IMR-90 (cell line): Measurements from ENCODE around the gene DIP2C. TPM values are rescaled to one million over a fixed set of nuclear protein-coding genes. Genes with fewer than 3 reads are reported as not detected.

Experiments used
- ATAC-seq: fragments of 200-7000 bp; cut with Tn5 transposase; 2 replicates; pipeline ENCODE4 v1.9.1; 2020; ENCODE audit warnings: low read depth, mild to moderate bottlenecking, moderate library complexity
- BruUV-seq: library from RNA; stranded (reverse); fragments of 400-500 nt; replicated peaks from 2 replicates; lab custom pipeline; 2021; lab: Mats Ljungman, UMichigan
- CTCF ChIA-PET: fragments of 300-600 bp; formaldehyde crosslinking; extraction: SDS; loops from one replicate; lab custom pipeline; 2021; ENCODE audit warnings: antibody characterized with exemption; lab: Yijun Ruan, JAX
- POLR2A ChIA-PET: fragments of 300-600 bp; sonication (Branson Sonifier 250); formaldehyde crosslinking; loops from one replicate; lab custom pipeline; 2022; ENCODE audit warnings: antibody characterized with exemption; ENCODE audit not compliant: unreplicated experiment; lab: Charles Lee
- DNase-seq: peaks from one replicate; pipeline ENCODE4 v3.0.0; 2013
- H2AFZ ChIP-seq: replicated peaks from 2 replicates; pipeline ENCODE3; 2013; ENCODE audit warnings: low read length, mild to moderate bottlenecking; ENCODE audit not compliant: poor library complexity
- H2AK5ac ChIP-seq: 2 replicates; pipeline ENCODE4 v1.6.1; 2013; ENCODE audit warnings: low read depth, low read length, inconsistent platforms
- H2AK9ac ChIP-seq: replicated peaks from 2 replicates; pipeline ENCODE3; 2013; ENCODE audit warnings: mild to moderate bottlenecking, low read depth, low read length, moderate library complexity; ENCODE audit not compliant: poor library complexity
- H2BK120ac ChIP-seq: 2 replicates; pipeline ENCODE4 v1.6.1; 2013; ENCODE audit warnings: low read depth, low read length, inconsistent platforms
- H2BK15ac ChIP-seq: 3 replicates; pipeline ENCODE4 v1.6.1; 2013; ENCODE audit warnings: low read depth, low read length, inconsistent platforms
- H2BK20ac ChIP-seq: 2 replicates; pipeline ENCODE4 v1.6.1; 2013; ENCODE audit warnings: low read depth, mild to moderate bottlenecking, inconsistent platforms, low read length, moderate library complexity
- H2BK5ac ChIP-seq: 2 replicates; pipeline ENCODE4 v1.6.1; 2013; ENCODE audit warnings: mild to moderate bottlenecking, low read depth, low read length, inconsistent platforms; ENCODE audit not compliant: poor library complexity, severe bottlenecking
- H3K14ac ChIP-seq: replicated peaks from 2 replicates; pipeline ENCODE4 v1.6.1; 2013; ENCODE audit warnings: low read depth, low read length, inconsistent platforms
- H3K18ac ChIP-seq: 2 replicates; pipeline ENCODE4 v1.6.1; 2013; ENCODE audit warnings: low read depth, low read length, control low read depth
- H3K23ac ChIP-seq: 2 replicates; pipeline ENCODE4 v1.6.1; 2013; ENCODE audit warnings: low read depth, low read length, inconsistent platforms
- H3K27ac ChIP-seq: 2 replicates; pipeline ENCODE4 v1.5.1; 2013; ENCODE audit warnings: mild to moderate bottlenecking, control low read depth, low read length; ENCODE audit not compliant: insufficient read depth
- H3K27me3 ChIP-seq: 2 replicates; pipeline ENCODE4 v1.6.1; 2013; ENCODE audit warnings: low read length; ENCODE audit not compliant: control insufficient read depth, insufficient read depth
- H3K36me3 ChIP-seq: 2 replicates; pipeline ENCODE4 v1.6.1; 2013; ENCODE audit warnings: low read length, mixed read lengths; ENCODE audit not compliant: control insufficient read depth, insufficient read depth
- H3K4ac ChIP-seq: 2 replicates; pipeline ENCODE4 v1.6.1; 2013; ENCODE audit warnings: low read depth, low read length, inconsistent platforms
- H3K4me1 ChIP-seq: 2 replicates; pipeline ENCODE4 v1.6.1; 2013; ENCODE audit warnings: low read length, mixed read lengths; ENCODE audit not compliant: control insufficient read depth, insufficient read depth
- H3K4me2 ChIP-seq: 2 replicates; pipeline ENCODE4 v1.6.1; 2013; ENCODE audit warnings: low read depth, mild to moderate bottlenecking, control low read depth, low read length, moderate library complexity
- H3K4me3 ChIP-seq: 2 replicates; pipeline ENCODE4 v1.5.1; 2013; ENCODE audit warnings: low read depth, mild to moderate bottlenecking, control low read depth, low read length, moderate library complexity; ENCODE audit not compliant: insufficient read depth
- H3K56ac ChIP-seq: 2 replicates; pipeline ENCODE4 v1.6.1; 2013; ENCODE audit warnings: low read length, inconsistent platforms; ENCODE audit not compliant: insufficient read depth; ENCODE audit errors: extremely low read depth
- H3K79me1 ChIP-seq, 2 experiments: 2 replicates each; pipeline ENCODE4 v1.6.1; 2013; ENCODE audit warnings: low read length in 2 of 2, inconsistent platforms in 1 of 2, low read depth in 1 of 2
- H3K9ac ChIP-seq: 2 replicates; pipeline ENCODE4 v1.6.1; 2013; ENCODE audit warnings: low read depth, low read length, control low read depth
- H3K9me1 ChIP-seq: 2 replicates; pipeline ENCODE4 v1.6.1; 2013; ENCODE audit warnings: low read length, inconsistent platforms; ENCODE audit not compliant: insufficient read depth
- H3K9me3 ChIP-seq: 2 replicates; pipeline ENCODE4 v1.6.1; 2013; ENCODE audit warnings: low read length; ENCODE audit not compliant: control insufficient read depth, insufficient read depth
- H4K20me1 ChIP-seq: 2 replicates; pipeline ENCODE4 v1.6.1; 2013; ENCODE audit warnings: low read length, inconsistent platforms; ENCODE audit not compliant: insufficient read depth
- H4K5ac ChIP-seq: 2 replicates; pipeline ENCODE4 v1.6.1; 2013; ENCODE audit warnings: mild to moderate bottlenecking, low read depth, low read length, control low read depth
- H4K8ac ChIP-seq, 2 experiments: 2 replicates each; pipeline ENCODE4 v1.6.1; 2013; ENCODE audit warnings: low read depth in 2 of 2, low read length in 2 of 2, control low read depth in 1 of 2, inconsistent platforms in 1 of 2
- H4K91ac ChIP-seq: 2 replicates; pipeline ENCODE4 v1.6.1; 2013; ENCODE audit warnings: low read depth, low read length, inconsistent platforms; ENCODE audit not compliant: insufficient read depth
- BHLHE40 ChIP-seq: fragments of 150-350 bp; IDR thresholded peaks from 2 replicates; pipeline ENCODE4 v1.6.1; 2016; ENCODE audit warnings: mild to moderate bottlenecking, low read depth, low read length
- CHD1 ChIP-seq: IDR thresholded peaks from 2 replicates; pipeline ENCODE4 v1.6.1; 2012; ENCODE audit warnings: low read depth, low read length, improper control_type of control experiment
- FOS ChIP-seq: fragments of 150-350 bp; IDR thresholded peaks from 2 replicates; pipeline ENCODE4 v1.6.1; 2016; ENCODE audit warnings: low read depth, low read length
- MAZ ChIP-seq: IDR thresholded peaks from 2 replicates; pipeline ENCODE4 v1.6.1; 2012; ENCODE audit warnings: low read depth, mild to moderate bottlenecking, low read length, improper control_type of control experiment, moderate library complexity, borderline replicate concordance
- MXI1 ChIP-seq: IDR thresholded peaks from 2 replicates; pipeline ENCODE4 v1.6.1; 2012; ENCODE audit warnings: low read depth, mild to moderate bottlenecking, low read length, moderate library complexity, borderline replicate concordance
- NFE2L2 ChIP-seq: fragments of 150-350 bp; IDR thresholded peaks from 2 replicates; pipeline ENCODE4 v1.6.1; 2016; ENCODE audit warnings: low read depth, mild to moderate bottlenecking, low read length
- POLR2A ChIP-seq: IDR thresholded peaks from 2 replicates; pipeline ENCODE4 v1.6.1; 2012; ENCODE audit warnings: mild to moderate bottlenecking, low read depth, low read length
- RAD21 ChIP-seq: IDR thresholded peaks from 2 replicates; pipeline ENCODE4 v1.6.1; 2012; ENCODE audit warnings: low read length, improper control_type of control experiment
- RCOR1 ChIP-seq: IDR thresholded peaks from 2 replicates; pipeline ENCODE4 v1.6.1; 2012; ENCODE audit warnings: mild to moderate bottlenecking, low read length, improper control_type of control experiment; ENCODE audit not compliant: insufficient replicate concordance
- RFX5 ChIP-seq: IDR thresholded peaks from 2 replicates; pipeline ENCODE4 v1.8.0; 2012; ENCODE audit warnings: low read depth, mild to moderate bottlenecking, low read length, moderate library complexity
- WGBS, 2 experiments: methylation state at CpG; one replicate each; pipeline versions ENCODE4 v1.1.5 to v1.1.7; 2013; ENCODE audit warnings: missing lambda C conversion rate in 2 of 2; ENCODE audit not compliant: insufficient read length in 1 of 2; ENCODE audit errors: extremely low coverage in 2 of 2; 5-methylcytosine and 5-hydroxymethylcytosine counted together
- dilution Hi-C: fragments of 300-500 bp; cut with HindIII; formaldehyde crosslinking; loops from one replicate; pipeline ENCODE4 v1.14.3; 2018; ENCODE audit warnings: low sequenced_read_pairs; ENCODE audit not compliant: unreplicated experiment
- in situ Hi-C: fragments of 300-500 bp; cut with MboI; formaldehyde crosslinking; loops from 3 replicates; pipeline ENCODE4 v1.14.3; 2019; ENCODE audit warnings: low sequenced_read_pairs, inconsistent platforms, mixed read lengths
- intact Hi-C: fragments of 100-400 bp; cut with micrococcal nuclease; formaldehyde crosslinking; loops from 2 replicates; pipeline ENCODE4 v1.10.0; 2022
- polyA plus RNA-seq, 3 experiments: library from polyadenylated mRNA; depleted of rRNA; stranded (reverse); fragments of >200 nt; gene quantifications; 2 replicates each; pipeline ENCODE4 v1.2.3, GENCODE V29; 2012; ENCODE audit warnings: low replicate concordance in 1 of 3
- total RNA-seq: library from RNA; depleted of rRNA; stranded (reverse); fragments of >200 nt; gene quantifications from 2 replicates; pipeline ENCODE4 v1.2.3, GENCODE V29; 2012
- TF ChIP-seq, protein P1 (sequence below): fragments of 150-350 bp; IDR thresholded peaks from 2 replicates; pipeline ENCODE4 v1.6.1; 2017; ENCODE audit warnings: mild to moderate bottlenecking, antibody characterized with exemption, low read length, low read depth
- TF ChIP-seq, protein P2 (sequence below): fragments of 150-350 bp; IDR thresholded peaks from 2 replicates; pipeline ENCODE4 v1.6.1; 2016; ENCODE audit warnings: low read depth, mild to moderate bottlenecking, low read length, moderate library complexity, borderline replicate concordance

The DIP2C gene
- total and polyA plus RNA-seq, 2 of the 4 experiments (the other 2 are of a cell fraction): 8.6 to 17.3 TPM

DNA sequence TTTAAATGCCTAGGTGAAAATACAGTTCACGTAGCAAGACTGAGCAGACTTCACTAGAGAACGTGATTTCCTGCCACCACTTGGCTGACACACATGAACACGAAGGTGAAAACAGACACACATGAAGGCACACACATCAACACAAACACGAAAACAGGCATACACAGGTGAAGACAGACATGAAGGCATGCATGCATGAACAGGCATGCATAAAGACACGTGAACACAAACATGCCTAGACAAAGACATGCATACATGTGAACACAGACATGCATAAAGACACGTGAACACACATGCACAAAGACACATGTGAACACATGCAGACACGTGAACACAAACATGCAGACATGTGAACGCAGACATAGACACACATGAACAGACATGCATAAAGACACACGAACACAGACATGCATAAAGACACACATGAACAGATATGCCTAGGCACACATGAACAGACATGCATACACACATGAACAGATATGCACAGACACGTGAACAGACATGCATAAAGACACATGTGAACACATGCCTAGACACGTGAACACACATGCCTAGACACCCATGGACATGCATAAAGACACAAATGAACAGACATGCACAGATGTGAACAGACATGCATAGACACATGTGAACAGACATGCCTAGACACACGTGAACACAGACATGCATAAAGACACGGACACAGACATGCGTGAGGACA, 311.1 kb downstream of the DIP2C start (continued):
- TF ChIP-seq, protein P1, sequence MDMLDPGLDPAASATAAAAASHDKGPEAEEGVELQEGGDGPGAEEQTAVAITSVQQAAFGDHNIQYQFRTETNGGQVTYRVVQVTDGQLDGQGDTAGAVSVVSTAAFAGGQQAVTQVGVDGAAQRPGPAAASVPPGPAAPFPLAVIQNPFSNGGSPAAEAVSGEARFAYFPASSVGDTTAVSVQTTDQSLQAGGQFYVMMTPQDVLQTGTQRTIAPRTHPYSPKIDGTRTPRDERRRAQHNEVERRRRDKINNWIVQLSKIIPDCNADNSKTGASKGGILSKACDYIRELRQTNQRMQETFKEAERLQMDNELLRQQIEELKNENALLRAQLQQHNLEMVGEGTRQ: no peak
- no peak for TF ChIP-seq POLR2A
- no peak for TF ChIP-seq RCOR1
- TF ChIP-seq CHD1: no peak
- no peak for TF ChIP-seq BHLHE40
- TF ChIP-seq FOS: no peak

DNA sequence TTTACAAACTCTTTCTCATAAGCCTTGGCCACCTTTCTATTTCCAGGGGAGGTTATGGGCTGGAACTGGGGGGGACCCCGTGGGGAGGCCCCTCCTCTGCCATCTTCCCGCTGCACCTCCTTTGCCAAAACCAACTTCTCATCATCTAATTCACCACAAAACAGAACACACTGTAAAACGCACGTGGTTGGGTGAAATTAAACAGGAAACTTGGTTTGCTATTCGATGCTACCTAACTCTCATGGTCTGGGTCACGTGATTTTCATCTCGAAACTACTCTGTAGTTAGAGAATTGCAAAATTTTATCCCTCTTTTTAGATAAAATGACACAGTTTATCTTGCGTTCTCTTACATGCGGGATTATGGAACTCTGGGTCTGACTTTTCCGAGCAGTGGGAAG, 312.2 kb downstream of the DIP2C start:
- 0 out of 2 replicates have a peak, but pooled peaks cover 2% of the 10 kb centered on the region for H3K9me3 ChIP-seq
- H2AK5ac ChIP-seq: no peak overlapping the region
- no peak overlapping the region for H3K18ac ChIP-seq
- H4K91ac ChIP-seq: no peak overlapping the region
- no CpG with 5 or more reads among the region's 10 CpGs for WGBS, 2 experiments
- H3K79me1 ChIP-seq: peaks cover 25 to 40% of the 10 kb centered on the region in 2 experiments
- H3K9ac ChIP-seq: no peak overlapping the region
- TF ChIP-seq NFE2L2 (no peak), RAD21 (no peak), BHLHE40 (no peak), POLR2A (no peak), MXI1 (no peak), FOS (no peak), MAZ (no peak), RFX5 (no peak)
- TF ChIP-seq, protein P2, sequence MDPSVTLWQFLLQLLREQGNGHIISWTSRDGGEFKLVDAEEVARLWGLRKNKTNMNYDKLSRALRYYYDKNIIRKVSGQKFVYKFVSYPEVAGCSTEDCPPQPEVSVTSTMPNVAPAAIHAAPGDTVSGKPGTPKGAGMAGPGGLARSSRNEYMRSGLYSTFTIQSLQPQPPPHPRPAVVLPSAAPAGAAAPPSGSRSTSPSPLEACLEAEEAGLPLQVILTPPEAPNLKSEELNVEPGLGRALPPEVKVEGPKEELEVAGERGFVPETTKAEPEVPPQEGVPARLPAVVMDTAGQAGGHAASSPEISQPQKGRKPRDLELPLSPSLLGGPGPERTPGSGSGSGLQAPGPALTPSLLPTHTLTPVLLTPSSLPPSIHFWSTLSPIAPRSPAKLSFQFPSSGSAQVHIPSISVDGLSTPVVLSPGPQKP: no peak
- no peak overlapping the region for H2AFZ ChIP-seq
- no peak overlapping the region for H2BK5ac ChIP-seq
- in situ Hi-C loops: no loop called here
- H2BK120ac ChIP-seq: no peak overlapping the region
- no peak overlapping the region for H3K14ac ChIP-seq
- no peak overlapping the region for H4K5ac ChIP-seq
- no peak for ATAC-seq
- peaks cover 28% of the 10 kb centered on the region for H3K9me1 ChIP-seq
- POLR2A ChIA-PET: no interaction called here
- no peak overlapping the region for H3K4me2 ChIP-seq
- dilution Hi-C loops: no loop called here
- peaks cover 10% of the 10 kb centered on the region for H3K4me1 ChIP-seq
- H3K56ac ChIP-seq: no peak overlapping the region
- H4K8ac ChIP-seq: no peak overlapping the region
- peaks cover 11% of the 10 kb centered on the region; the same call in 1 of the 2 replicates for H4K20me1 ChIP-seq
- intact Hi-C loops: no loop called here
- DNase-seq: no peak
- no peak overlapping the region for H3K23ac ChIP-seq
- H3K27ac ChIP-seq: no peak overlapping the region
- H3K36me3 ChIP-seq: peaks cover 48% of the 10 kb centered on the region
- no TSS peak for BruUV-seq
- CTCF ChIA-PET: no interaction called here
- no peak overlapping the region for H3K4me3 ChIP-seq
- no peak overlapping the region for H2AK9ac ChIP-seq
- no peak overlapping the region for H3K4ac ChIP-seq
- H3K27me3 ChIP-seq: no peaks in the 10 kb centered on the region
- no peak overlapping the region for H2BK15ac ChIP-seq
- no peak overlapping the region for H2BK20ac ChIP-seq
